KBM-7 (cell line): ENCODE results near the gene KLHL25.

Source experiments
- DNase-seq: peaks from one replicate; pipeline ENCODE4 v3.0.0-alpha.2; 2015
- in situ Hi-C: fragments of 300-500 bp; cut with MboI; formaldehyde crosslinking; loops from 2 replicates; pipeline ENCODE4 v1.14.3; 2020; ENCODE audit warnings: low sequenced_read_pairs, low pct_unique_long_range_greater_than_20kb, mixed read lengths

The KLHL25 gene

GRCh38 chr15:85752491-85752961 lies 42.2 kb downstream of the KLHL25 start:
- in situ Hi-C loops: no loop called here
- no peak for DNase-seq

DNA sequence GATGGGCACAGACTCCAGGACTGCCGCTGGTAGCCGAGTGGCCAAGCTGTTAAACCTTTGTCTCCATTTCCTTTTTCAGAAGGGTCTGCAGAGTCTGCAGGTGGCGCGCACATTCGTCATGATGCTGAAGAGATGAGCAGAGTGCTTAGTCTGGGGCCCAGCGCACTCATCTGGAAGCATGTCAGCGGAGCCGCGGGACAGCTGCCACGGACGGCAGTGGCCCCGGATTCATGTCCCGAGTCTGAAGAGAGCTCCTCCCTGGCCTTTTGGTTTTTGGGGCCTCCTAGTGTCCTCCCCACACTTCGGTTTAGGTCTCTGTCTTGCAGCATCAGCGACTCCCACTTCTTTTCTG lies 42.6 kb downstream of the KLHL25 start:
- no peak for DNase-seq
- in situ Hi-C loops: no loop called here

DNA sequence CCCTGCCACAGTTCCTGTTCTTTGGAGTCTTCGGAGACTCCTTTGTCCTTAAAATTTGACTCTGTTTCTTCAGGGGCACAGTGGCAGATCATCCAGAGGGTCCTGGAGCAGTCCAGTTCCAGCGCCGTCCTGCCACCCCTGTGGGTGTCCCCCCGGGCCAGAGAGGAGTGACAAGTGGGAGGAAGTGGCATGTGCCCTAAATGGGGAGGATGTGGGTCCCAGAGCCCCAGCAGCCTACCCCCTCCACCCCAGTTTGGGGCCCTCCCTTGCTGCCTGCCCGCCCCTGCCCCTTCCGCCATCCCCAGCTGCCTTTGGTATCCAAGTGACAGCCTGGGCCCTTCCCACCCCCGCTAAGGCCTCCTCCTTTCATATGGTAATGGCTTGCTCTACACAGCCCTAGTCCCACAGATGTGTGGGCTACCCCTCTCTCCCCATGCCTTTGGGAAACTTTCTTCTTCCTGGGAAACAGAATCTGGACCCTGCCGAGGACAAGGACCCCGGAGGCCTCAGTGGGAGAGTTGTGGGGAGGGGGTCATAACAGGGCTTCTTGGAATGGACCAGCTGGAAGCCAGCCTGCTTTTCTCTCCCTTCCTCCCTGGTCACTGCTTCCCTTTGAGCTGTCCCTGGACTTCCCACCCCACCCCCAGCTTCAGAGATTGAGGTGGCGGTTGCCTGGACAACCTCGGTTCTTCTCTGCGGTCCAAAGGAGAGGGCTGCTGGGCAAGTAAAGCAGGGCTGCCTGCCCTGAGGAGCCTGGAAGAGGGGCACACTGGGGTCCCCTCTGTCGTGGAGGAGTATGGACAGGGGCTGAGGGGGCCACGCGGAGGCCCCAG lies 43.2 kb downstream of the KLHL25 start:
- no peak for DNase-seq
- in situ Hi-C loops: no loop called here

DNA sequence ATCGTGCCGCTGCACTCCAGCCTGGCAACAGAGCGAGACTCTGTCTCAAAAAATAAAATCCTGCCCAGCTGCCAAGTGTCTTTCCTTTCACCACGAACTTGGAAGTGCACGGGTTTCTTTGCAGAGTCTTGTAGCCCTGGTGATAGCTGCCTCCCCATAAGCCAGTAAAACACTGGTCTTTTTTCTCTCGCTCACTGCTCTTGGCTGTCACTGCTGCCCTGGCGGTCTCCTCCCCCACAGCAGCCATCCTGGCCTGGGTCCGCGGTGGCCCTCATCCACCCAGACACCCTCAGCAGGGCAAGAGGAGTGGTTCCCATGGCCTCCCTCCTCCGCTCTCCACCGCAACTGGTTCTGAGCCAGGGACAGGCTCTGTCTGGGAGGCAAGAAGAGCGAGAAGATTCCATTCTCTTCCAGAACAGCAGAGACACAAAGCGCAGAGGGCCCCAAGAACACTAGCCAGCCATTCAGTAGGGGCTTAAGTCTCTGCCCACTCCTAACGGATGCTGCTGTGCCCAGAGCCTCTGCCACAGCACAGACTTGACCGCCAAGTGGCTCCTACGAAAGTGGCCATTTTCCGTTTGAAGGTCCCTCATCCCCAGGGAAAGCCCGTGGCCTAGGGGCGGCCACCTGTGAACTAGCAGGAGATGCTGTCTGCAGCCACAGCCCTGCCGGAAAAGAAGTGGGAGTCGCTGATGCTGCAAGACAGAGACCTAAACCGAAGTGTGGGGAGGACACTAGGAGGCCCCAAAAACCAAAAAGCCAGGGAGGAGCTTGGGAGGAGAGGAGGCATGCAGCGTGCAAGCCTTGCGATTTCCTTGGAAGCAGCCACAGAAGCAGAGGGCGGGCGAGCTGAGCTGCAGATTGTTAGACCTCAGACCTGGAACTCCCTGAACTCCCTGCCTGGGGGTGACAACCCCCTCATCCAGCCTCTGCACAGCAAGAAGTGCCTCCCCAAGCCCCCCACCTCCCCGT lies 44.1 kb downstream of the KLHL25 start:
- in situ Hi-C loops: no loop called here
- DNase-seq: peak; percentile 39

DNA sequence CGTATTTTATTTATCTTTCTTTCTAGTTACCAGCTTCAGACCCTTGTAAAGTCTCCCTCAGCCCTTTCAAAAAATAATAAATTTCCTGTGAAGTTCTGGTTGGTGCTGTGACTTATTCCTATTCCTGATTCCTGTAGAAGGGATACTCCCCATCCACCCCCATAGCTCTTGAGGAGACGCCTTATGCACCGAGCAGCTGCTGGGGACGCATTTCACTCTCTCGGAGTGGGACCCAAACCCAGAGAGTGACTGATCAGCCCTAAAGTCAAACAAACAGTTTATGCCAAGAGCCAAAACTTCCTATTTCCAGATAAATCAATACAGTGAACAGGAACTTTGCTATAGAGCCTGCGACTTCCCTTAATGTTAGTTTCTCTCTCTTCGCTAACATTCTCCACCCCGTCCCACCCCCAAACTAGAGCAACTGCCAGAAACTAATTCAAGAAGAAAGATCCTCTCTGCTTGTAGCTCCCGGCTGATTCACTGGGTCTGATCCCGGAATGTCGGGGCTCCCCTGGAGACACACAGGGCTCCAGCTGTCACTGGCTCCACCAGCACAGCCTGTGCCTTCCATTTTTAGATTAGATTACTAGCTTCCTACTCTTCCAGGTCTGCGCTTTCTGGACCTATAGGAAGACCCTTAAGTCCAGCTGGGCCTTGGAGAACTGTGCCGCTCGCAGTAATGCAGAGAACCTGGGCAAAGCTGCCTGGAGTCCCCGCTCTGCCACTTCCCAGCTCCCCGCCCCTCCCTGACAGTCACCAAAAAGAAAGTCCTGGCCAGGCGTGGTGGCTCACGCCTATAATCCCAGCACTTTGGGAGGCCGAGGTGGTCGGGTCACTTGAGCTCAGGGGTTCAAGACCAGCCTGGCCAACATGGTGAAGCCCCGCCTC lies 45.2 kb downstream of the KLHL25 start:
- in situ Hi-C loops: loop anchor here (10.0 kb wide), 1 partner anchor 85 kb away; no protein-coding TSS in a partner anchor

DNA sequence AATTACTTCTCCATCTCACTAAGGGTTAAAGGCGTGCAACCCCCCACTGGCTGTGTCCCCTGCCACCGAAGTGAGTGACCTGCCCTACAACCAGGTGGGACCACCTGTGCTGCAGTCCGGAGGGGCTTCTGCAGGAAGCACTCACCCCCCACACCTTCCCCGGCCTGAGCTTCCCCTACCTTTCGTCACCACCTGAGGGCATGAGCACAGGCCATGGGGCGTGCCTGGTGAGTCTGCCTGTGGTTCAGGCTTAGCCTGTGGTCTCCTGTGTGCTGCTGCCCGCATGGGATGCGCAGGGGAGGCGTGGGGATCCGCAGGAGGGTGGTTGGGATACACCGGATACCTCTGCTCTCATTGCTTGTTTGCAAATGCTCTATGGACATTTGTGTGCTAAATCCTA lies 46.0 kb downstream of the KLHL25 start:
- in situ Hi-C loops: loop anchor here (10.0 kb wide), 1 partner anchor 86 kb away; no protein-coding TSS in a partner anchor

More for the DNA sequence above, 45.2 kb downstream of the KLHL25 start:
- DNase-seq: no peak

DNA sequence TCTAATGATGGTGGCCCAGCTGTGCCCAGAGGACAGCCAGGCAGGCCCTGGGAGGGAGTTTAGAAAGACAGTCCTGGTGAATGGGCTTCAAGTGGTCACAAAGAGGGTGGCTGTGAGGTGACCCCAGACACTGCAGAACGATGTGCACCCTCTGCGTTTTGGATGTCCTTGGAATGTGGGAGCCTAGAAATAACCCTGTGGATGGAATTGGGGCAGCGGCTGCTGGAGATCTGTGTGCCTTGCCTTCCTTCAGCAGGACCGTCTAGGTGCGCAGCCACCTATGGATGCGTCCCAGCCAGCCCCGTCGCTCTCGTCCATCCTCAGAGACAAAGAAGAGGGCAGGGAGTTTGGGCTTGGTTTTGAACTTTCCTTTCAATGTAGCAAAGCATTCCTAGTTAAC lies 46.5 kb downstream of the KLHL25 start:
- no peak for DNase-seq
- in situ Hi-C loops: loop anchor here (10.0 kb wide), 1 partner anchor 87 kb away; no protein-coding TSS in a partner anchor

More for the DNA sequence above, 46.0 kb downstream of the KLHL25 start:
- no peak for DNase-seq

DNA sequence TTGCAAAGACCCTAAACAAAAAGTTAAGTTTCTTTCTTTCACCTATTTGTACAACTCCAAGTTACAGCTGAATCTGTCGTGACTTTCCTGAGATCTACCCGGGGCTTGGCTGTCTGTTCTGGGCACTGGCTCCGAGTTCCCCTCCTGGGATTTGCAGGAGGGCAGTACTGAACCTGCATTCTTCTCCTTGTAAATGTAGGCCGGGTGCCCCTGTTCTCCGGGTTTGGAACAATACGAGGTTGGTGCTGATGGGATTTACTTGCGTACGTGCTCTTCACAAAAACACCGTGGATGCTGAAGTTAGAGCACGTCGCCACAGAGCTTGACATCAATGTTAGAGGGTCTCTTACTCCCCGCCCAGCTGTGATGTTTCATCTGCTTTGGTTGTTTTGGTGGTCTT lies 48.1 kb downstream of the KLHL25 start:
- in situ Hi-C loops: loop anchor here (10.0 kb wide), 1 partner anchor 88 kb away; no protein-coding TSS in a partner anchor
- no peak for DNase-seq

DNA sequence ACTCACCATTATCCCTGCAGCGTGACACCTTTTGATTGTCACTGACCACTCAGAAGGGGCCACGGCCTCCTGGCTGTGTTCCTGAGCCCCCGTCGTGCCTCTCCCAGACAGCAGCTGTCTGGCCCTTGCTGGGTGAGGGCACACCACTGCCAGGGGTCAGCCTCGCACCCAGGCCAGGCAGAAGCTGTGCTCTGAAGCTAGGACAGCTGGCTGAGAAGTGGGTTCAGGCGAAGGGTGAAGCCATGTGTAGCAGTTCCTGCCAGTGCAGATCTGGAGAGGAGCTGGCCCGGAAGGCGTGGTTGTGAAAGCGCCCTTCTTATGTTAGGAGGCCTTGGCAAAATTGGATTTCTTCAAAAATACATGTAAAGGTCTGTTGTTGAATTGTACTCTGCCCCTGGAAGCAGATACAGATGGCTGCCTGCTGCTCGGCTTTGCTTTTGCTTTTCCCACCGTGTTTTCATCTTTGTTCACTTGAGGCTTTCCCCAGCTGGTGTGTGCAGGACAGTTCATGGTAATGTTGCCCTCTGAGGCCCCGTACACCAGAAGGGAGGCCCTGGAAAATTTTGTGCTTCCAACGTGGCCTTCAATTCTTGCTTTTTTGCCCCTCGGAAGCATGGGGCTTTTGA lies 49.1 kb downstream of the KLHL25 start:
- in situ Hi-C loops: loop anchor here (10.0 kb wide), 1 partner anchor 89 kb away; no protein-coding TSS in a partner anchor

DNA sequence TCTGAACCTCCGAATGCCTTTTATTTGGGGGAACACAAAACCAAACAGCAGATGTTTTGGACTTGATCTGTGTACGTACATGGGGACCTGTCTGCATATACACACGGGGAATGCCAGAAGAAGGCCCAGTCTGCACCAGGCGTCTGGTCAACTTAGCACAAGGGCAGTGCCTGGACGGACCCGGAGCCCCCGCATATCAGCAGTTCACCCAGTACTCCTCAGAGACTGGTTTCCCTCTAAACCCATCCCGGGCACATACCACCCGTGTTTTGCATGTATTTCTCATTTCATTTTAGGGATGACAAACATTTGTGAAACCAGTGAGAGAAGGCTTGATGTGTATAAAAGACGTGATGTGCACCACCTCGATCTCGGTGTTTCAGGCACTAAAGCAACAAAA lies 49.7 kb downstream of the KLHL25 start:
- DNase-seq: no peak
- in situ Hi-C loops: loop anchor here (10.0 kb wide), 1 partner anchor 90 kb away; no protein-coding TSS in a partner anchor

More for the DNA sequence above, 49.1 kb downstream of the KLHL25 start:
- DNase-seq: no peak

GRCh38 chr15:85744579-85744978 lies 50.1 kb downstream of the KLHL25 start:
- DNase-seq: no peak
- in situ Hi-C loops: loop anchor here (10.0 kb wide), 1 partner anchor 90 kb away; no protein-coding TSS in a partner anchor

DNA sequence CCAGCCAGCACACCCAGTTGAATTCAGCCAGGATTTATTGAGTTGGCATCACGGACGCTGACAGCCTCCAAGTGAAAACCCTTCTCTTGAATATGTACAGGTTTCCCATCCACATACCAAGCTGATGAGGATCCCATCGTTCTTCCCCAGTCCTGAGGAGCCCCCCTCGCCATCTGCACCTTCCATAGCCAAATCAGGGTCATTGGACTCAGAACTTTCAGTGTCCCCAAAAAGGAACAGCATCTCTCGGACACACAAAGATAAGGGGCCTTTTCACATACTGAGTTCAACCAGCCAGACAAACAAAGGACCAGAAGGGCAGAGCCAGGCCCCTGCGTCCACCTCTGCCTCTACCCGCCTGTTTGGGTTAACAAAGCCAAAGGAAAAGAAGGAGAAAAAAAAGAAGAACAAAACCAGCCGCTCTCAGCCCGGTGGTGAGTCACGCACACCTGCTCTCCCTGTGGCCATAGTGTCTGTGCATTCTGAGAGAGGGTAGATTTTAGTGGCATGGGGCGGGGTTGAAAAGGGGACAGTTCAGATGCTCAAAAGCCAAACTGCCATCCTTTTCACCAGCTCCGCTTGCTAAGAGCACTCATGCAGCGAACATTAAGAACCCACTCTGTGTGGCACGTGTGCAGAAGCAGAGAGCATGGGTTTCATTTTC lies 51.2 kb downstream of the KLHL25 start:
- in situ Hi-C loops: loop anchor here (10.0 kb wide), 1 partner anchor 91 kb away; no protein-coding TSS in a partner anchor

GRCh38 chr15:85742186-85742821 lies 52.4 kb downstream of the KLHL25 start:
- DNase-seq: peak; percentile 53
- in situ Hi-C loops: loop anchor here (10.0 kb wide), 1 partner anchor 92 kb away; no protein-coding TSS in a partner anchor

More for the DNA sequence above, 51.2 kb downstream of the KLHL25 start:
- no peak for DNase-seq

GRCh38 chr15:85741662-85742061 lies 53.1 kb downstream of the KLHL25 start:
- in situ Hi-C loops: loop anchor here (10.0 kb wide), 1 partner anchor 93 kb away; no protein-coding TSS in a partner anchor
- DNase-seq: no peak

DNA sequence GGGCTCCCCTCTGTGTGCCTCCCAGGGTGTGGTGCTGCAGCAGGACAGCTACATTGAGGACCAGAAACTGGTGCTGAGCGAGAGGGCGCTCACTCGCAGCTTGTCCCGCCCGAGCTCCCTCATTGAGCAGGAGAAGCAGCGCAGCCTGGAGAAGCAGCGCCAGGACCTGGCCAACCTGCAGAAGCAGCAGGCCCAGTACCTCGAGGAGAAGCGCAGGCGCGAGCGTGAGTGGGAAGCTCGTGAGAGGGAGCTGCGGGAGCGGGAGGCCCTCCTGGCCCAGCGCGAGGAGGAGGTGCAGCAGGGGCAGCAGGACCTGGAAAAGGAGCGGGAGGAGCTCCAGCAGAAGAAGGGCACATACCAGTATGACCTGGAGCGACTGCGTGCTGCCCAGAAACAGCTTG lies 53.7 kb downstream of the KLHL25 start:
- in situ Hi-C loops: loop anchor here (10.0 kb wide), 1 partner anchor 94 kb away; no protein-coding TSS in a partner anchor
- no peak for DNase-seq

DNA sequence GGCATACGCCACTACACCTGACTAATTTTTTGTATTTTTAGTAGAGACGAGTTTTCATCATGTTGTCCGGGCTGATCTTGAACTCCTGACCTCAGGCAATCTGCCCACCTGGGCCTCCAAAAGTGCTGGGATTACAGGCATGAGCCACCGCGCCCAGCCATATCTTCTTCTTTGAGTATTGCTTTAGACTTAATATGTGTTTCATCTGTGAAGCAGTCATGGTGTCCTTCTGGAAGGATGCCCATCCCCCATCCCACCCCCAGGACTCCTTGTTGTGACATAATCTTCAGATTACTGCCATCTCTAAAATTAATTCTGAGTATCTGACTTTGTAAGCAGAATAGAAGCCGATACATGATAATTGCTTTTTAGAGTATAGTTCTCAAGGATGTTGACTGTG lies 57.7 kb downstream of the KLHL25 start:
- no peak for DNase-seq
- in situ Hi-C loops: no loop called here

- DNase-seq: peak; percentile 39
- in situ Hi-C loops: no loop called here
These were observed 61.3 kb downstream of the KLHL25 start for GRCh38 chr15:85733416-85733815.
